CD14-positive monocyte (primary cell): ENCODE results near the gene CNTNAP2. TPM values are rescaled to one million over a fixed set of nuclear protein-coding genes. Genes with fewer than 3 reads are reported as not detected.

ENCODE experiments used
- DNase-seq, 3 donors: peaks; one replicate each; pipeline ENCODE4 v3.0.0-alpha.2; 2011 to 2022
- H2AFZ ChIP-seq: 2 replicates; pipeline ENCODE4 v1.6.0; 2012; ENCODE audit warnings: mild to moderate bottlenecking, low read depth, low read length, inconsistent platforms; ENCODE audit not compliant: insufficient read depth, poor library complexity, severe bottlenecking
- H3K27ac ChIP-seq, 2 donors: 1 replicate in 1 of 2; 2 replicates in 1 of 2; pipeline ENCODE4 v1.5.1; 2012 to 2013; ENCODE audit warnings: low read length in 2 of 2, control low read depth in 1 of 2, inconsistent platforms in 1 of 2, low read depth in 1 of 2, mild to moderate bottlenecking in 1 of 2
- H3K27me3 ChIP-seq, 2 donors: one replicate each; pipeline versions ENCODE4 v1.6.0 to v1.6.1; 2011 to 2013; ENCODE audit warnings: low read length in 2 of 2; ENCODE audit not compliant: control insufficient read depth in 2 of 2, insufficient read depth in 2 of 2
- H3K36me3 ChIP-seq, 2 donors: replicated peaks in 1 of 2; 1 replicate in 1 of 2; 2 replicates in 1 of 2; pipeline versions ENCODE4 v1.5.1 to v1.6.1; 2012 to 2013; ENCODE audit warnings: low read length in 2 of 2, control low read depth in 1 of 2, inconsistent platforms in 1 of 2, mild to moderate bottlenecking in 1 of 2; ENCODE audit not compliant: insufficient read depth in 2 of 2, control insufficient read depth in 1 of 2
- H3K4me1 ChIP-seq, 2 donors: 1 replicate in 1 of 2; 2 replicates in 1 of 2; pipeline versions ENCODE4 v1.5.1 to v1.6.1; 2012 to 2013; ENCODE audit warnings: low read length in 2 of 2, control low read depth in 1 of 2, inconsistent platforms in 1 of 2, mild to moderate bottlenecking in 1 of 2, moderate library complexity in 1 of 2; ENCODE audit not compliant: insufficient read depth in 2 of 2, control insufficient read depth in 1 of 2
- H3K4me2 ChIP-seq: replicated peaks from 2 replicates; pipeline ENCODE3; 2012; ENCODE audit warnings: low read length, moderate library complexity, mild to moderate bottlenecking; ENCODE audit not compliant: poor library complexity, severe bottlenecking; ENCODE audit errors: extremely low read depth
- H3K4me3 ChIP-seq, 3 experiments: fragments of 200-600 bp in 1 of 3; sonication (generic) in 1 of 3; replicated peaks in 1 of 3; 1 replicate in 2 of 3; 2 replicates in 1 of 3; pipeline ENCODE4 v1.5.1; 2011 to 2013; ENCODE audit warnings: low read length in 3 of 3, mild to moderate bottlenecking in 3 of 3, control low read depth in 2 of 3, low read depth in 2 of 3, inconsistent platforms in 1 of 3, moderate library complexity in 1 of 3
- H3K79me2 ChIP-seq: 2 replicates; pipeline ENCODE4 v1.6.0; 2012; ENCODE audit warnings: mild to moderate bottlenecking, control low read depth, inconsistent platforms, low read length, moderate library complexity; ENCODE audit not compliant: insufficient read depth
- H3K9ac ChIP-seq: 2 replicates; pipeline ENCODE4 v1.6.0; 2017; ENCODE audit warnings: low read length, mild to moderate bottlenecking; ENCODE audit not compliant: insufficient read depth, poor library complexity, severe bottlenecking
- H3K9me3 ChIP-seq, 2 donors: replicated peaks in 1 of 2; 1 replicate in 1 of 2; 2 replicates in 1 of 2; pipeline versions ENCODE4 v1.5.1 to v1.6.1; 2012 to 2013; ENCODE audit warnings: low read length in 2 of 2, control low read depth in 1 of 2; ENCODE audit not compliant: control insufficient read depth in 1 of 2, insufficient read depth in 1 of 2
- H4K20me1 ChIP-seq: 2 replicates; pipeline ENCODE4 v1.6.0; 2012; ENCODE audit warnings: mild to moderate bottlenecking, low read length, control low read depth, moderate library complexity; ENCODE audit not compliant: insufficient read depth
- H3K27ac Mint-ChIP-seq, 7 donors: one replicate each; pipeline ENCODE4 v1.8.0; 2020; ENCODE audit warnings: mild to moderate bottlenecking in 7 of 7, mixed read lengths in 7 of 7, moderate library complexity in 6 of 7, inconsistent platforms in 2 of 7
- H3K27me3 Mint-ChIP-seq, 3 donors: one replicate each; pipeline ENCODE4 v1.8.0; 2021 to 2022; ENCODE audit warnings: low read depth in 3 of 3, mild to moderate bottlenecking in 3 of 3, mixed read lengths in 3 of 3, moderate library complexity in 3 of 3, inconsistent platforms in 1 of 3
- H3K36me3 Mint-ChIP-seq, 2 donors: one replicate each; pipeline ENCODE4 v1.8.0; 2020; ENCODE audit warnings: mixed read lengths in 2 of 2, inconsistent platforms in 1 of 2, mild to moderate bottlenecking in 1 of 2
- H3K4me1 Mint-ChIP-seq: one replicate; pipeline ENCODE4 v1.8.0; 2020; ENCODE audit warnings: mild to moderate bottlenecking, mixed read lengths
- H3K4me3 Mint-ChIP-seq, 2 donors: one replicate each; pipeline ENCODE4 v1.8.0; 2020; ENCODE audit warnings: mild to moderate bottlenecking in 2 of 2, mixed read lengths in 2 of 2, moderate library complexity in 1 of 2
- H3K9me3 Mint-ChIP-seq, 7 donors: one replicate each; pipeline ENCODE4 v1.8.0; 2020 to 2022; ENCODE audit warnings: mixed read lengths in 7 of 7, mild to moderate bottlenecking in 6 of 7, moderate library complexity in 6 of 7, inconsistent platforms in 2 of 7
- WGBS: methylation state at CpG from one replicate; pipeline ENCODE4 v1.1.5; 2013; ENCODE audit warnings: missing lambda C conversion rate; ENCODE audit not compliant: insufficient coverage; 5-methylcytosine and 5-hydroxymethylcytosine counted together
- intact Hi-C, 2 donors: fragments of 100-400 bp; cut with micrococcal nuclease; formaldehyde crosslinking; loops; one replicate each; pipeline versions ENCODE4 v1.15.0 to v1.15.1; 2023
- polyA plus RNA-seq, 3 donors: library from polyadenylated mRNA; depleted of rRNA in 1 of 3; unstranded in 2 of 3; stranded (reverse) in 1 of 3; fragments of 300-500 nt in 2 of 3; fragments of >200 nt in 1 of 3; fragmentation: Illumina TruSeq in 2 of 3; gene quantifications; 1 replicate in 2 of 3; 2 replicates in 1 of 3; pipeline ENCODE4 v1.2.3, GENCODE V29; 2012 to 2021
- TF ChIP-seq, protein P1 (sequence below): fragments of 200-600 bp; IDR thresholded peaks from one replicate; pipeline ENCODE4 v1.8.0; 2022; ENCODE audit warnings: antibody characterized with exemption, mild to moderate bottlenecking

CNTNAP2 gene
- polyA plus RNA-seq, 3 donors: 0.01 TPM; not detected in 2

DNA sequence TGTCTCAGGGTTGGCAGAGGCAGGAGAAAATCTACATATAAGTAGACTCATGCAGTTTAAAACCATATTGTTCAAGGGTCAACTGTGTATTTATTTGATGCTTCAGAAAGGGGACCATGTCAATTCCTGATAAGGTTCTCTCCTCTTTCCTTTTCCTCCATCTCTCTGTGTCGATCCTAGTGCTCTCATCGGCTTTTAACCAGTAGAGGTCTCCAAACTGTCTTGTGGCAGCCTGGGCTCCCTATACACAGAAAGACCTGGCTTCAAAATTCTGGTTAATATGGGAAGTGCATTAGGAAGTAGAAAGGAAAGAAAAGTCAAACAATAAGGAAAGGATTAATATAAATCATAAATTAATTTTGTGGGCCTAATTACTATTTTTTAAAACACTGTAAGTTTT lies 2169.5 kb downstream of the CNTNAP2 start:
- TF ChIP-seq, protein P1, sequence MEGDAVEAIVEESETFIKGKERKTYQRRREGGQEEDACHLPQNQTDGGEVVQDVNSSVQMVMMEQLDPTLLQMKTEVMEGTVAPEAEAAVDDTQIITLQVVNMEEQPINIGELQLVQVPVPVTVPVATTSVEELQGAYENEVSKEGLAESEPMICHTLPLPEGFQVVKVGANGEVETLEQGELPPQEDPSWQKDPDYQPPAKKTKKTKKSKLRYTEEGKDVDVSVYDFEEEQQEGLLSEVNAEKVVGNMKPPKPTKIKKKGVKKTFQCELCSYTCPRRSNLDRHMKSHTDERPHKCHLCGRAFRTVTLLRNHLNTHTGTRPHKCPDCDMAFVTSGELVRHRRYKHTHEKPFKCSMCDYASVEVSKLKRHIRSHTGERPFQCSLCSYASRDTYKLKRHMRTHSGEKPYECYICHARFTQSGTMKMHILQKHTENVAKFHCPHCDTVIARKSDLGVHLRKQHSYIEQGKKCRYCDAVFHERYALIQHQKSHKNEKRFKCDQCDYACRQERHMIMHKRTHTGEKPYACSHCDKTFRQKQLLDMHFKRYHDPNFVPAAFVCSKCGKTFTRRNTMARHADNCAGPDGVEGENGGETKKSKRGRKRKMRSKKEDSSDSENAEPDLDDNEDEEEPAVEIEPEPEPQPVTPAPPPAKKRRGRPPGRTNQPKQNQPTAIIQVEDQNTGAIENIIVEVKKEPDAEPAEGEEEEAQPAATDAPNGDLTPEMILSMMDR: no peak
- H3K4me1 ChIP-seq: no peaks in the 10 kb centered on the region
- H3K9me3 ChIP-seq: peaks cover 0 to 4% of the 10 kb centered on the region in 2 donors
- H3K27me3 ChIP-seq: no peaks in the 10 kb centered on the region
- no CpG with 5 or more reads among the region's 2 CpGs for WGBS
- no peak overlapping the region for H3K27ac Mint-ChIP-seq
- no peak overlapping the region for H3K27ac ChIP-seq
- peaks cover 0 to 1% (median 1%) of the 10 kb centered on the region in 3 donors for H3K27me3 Mint-ChIP-seq
- H3K79me2 ChIP-seq: no peaks in the 10 kb centered on the region
- no peak overlapping the region for H3K4me2 ChIP-seq
- H3K4me3 Mint-ChIP-seq: no peak overlapping the region
- intact Hi-C loops: no loop called here
- no peak overlapping the region for H3K4me3 ChIP-seq
- no peaks in the 10 kb centered on the region for H3K4me1 Mint-ChIP-seq
- H3K9me3 Mint-ChIP-seq: peaks cover 0 to 15% (median 11%) of the 10 kb centered on the region in 7 donors
- no peaks in the 10 kb centered on the region for H4K20me1 ChIP-seq
- no peak overlapping the region for H3K9ac ChIP-seq
- DNase-seq: no peak
- no peaks in the 10 kb centered on the region for H3K36me3 ChIP-seq
- H2AFZ ChIP-seq: no peak overlapping the region
- H3K36me3 Mint-ChIP-seq: no peaks in the 10 kb centered on the region

DNA sequence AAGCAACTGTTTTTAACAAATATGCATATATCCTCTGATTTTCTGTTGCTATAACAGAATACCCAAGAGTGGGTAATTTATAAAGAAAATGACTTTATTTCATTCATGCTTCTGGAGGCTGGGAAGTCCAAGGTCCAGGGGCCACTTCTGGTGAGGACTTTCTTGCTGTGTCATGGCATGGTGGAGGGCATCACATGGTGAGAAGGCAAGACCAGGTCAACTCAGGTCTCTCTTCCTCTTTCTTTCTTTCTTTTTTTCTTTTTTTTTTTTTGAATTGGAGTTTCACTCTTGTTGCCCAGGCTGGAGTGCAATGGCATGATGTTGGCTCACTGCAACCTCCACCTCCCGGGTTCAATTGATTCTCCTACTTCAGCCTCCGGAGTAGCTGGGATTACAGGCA lies 2170.9 kb downstream of the CNTNAP2 start:
- Histone ChIP-seq H4K20me1 (no peaks in the 10 kb centered on the region), H3K4me2 (no peak overlapping the region), H3K4me1 (no peaks in the 10 kb centered on the region), H3K79me2 (no peaks in the 10 kb centered on the region), H3K36me3 (no peaks in the 10 kb centered on the region), H3K4me3 (no peak overlapping the region), H3K27me3 (no peaks in the 10 kb centered on the region), H3K9ac (no peak overlapping the region), H3K27ac (no peak overlapping the region), H2AFZ (no peak overlapping the region), H3K9me3 (peaks cover 0 to 4% of the 10 kb centered on the region in 2 donors)
- Mint-ChIP-seq H3K27me3 (peaks cover 0 to 2% (median 1%) of the 10 kb centered on the region in 3 donors), H3K27ac (no peak overlapping the region), H3K9me3 (peaks cover 0 to 15% (median 11%) of the 10 kb centered on the region in 7 donors), H3K36me3 (no peaks in the 10 kb centered on the region), H3K4me1 (no peaks in the 10 kb centered on the region), H3K4me3 (no peak overlapping the region)
- TF ChIP-seq, protein P1: no peak
- DNase-seq: no peak
- intact Hi-C loops: no loop called here
- no CpG with 5 or more reads among the region's 2 CpGs for WGBS
